GM18519 (cell line): Measurements from ENCODE around the gene BTNL2.
"Not testable (repeated sequence)": the region's sequence is repeated elsewhere in the genome, so short reads cannot be mapped to it uniquely, and the experiment has no call there.

Source experiments
- ATAC-seq: cut with Tn5 transposase; IDR thresholded peaks from one replicate; pipeline ENCODE4 v1.9.1; 2021; ENCODE audit warnings: mild to moderate bottlenecking, moderate library complexity; ENCODE audit not compliant: unreplicated experiment, low FRiP score

BTNL2 gene, protein sequence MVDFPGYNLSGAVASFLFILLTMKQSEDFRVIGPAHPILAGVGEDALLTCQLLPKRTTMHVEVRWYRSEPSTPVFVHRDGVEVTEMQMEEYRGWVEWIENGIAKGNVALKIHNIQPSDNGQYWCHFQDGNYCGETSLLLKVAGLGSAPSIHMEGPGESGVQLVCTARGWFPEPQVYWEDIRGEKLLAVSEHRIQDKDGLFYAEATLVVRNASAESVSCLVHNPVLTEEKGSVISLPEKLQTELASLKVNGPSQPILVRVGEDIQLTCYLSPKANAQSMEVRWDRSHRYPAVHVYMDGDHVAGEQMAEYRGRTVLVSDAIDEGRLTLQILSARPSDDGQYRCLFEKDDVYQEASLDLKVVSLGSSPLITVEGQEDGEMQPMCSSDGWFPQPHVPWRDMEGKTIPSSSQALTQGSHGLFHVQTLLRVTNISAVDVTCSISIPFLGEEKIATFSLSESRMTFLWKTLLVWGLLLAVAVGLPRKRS

DNA sequence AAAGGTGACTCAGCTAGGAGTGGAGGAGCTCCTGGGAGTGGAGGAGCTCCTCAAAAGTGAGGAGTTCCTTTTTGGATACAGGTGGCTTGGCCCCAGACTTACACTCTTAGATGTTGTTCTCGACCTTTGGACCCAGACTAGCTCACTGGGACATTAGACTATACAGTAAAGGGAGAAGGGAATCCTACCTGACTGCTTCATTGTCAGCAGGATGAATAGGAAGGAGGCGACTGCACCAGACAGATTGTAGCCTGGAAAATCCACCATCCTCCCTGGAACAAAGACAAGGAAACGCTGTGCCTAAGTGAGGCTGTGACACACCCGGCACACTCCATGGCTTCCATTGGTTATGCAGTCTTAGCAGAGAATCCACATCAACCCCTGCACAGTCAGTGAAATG lies at the start of gene BTNL2:
Gene BTNL2 (minus strand): TSS at position 325 of the 400 bp plus-strand sequence. CDS start 58 bp downstream, at position 267.
- ATAC-seq, result no peak

DNA sequence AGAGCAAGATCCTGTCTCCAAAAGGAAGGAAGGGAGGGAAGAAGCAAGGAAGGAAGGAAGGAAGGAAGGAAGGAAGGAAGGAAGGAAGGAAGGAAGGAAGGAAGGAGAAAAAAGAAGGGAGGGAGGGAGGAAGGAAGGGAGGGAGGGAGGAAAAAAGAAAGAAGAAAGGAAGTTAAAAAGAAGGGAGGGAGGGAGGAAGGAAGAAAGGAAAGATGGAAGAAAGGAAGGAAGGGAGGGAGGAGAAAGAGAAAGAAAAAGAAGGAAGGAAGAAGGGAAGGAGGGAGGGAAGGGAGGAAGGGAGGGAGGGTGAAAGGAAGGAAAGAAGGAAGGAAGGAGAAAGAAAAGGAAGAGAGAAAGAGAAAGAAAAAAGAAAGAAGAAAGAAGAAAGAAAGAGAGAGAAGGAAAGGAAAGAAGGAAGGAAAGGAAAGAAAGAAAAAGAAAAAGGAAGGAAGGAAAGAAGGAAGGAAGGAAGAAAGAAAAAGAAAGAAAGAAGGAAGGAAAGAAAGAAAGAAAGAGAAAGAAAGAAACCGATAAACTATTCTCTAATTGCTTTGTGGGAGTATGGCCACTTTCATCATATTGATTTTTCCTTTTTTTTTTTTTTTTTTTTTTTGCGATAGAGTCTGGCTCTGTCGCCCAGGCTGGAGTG lies 42.2 kb upstream of the BTNL2 start:
- ATAC-seq, result no peak

DNA sequence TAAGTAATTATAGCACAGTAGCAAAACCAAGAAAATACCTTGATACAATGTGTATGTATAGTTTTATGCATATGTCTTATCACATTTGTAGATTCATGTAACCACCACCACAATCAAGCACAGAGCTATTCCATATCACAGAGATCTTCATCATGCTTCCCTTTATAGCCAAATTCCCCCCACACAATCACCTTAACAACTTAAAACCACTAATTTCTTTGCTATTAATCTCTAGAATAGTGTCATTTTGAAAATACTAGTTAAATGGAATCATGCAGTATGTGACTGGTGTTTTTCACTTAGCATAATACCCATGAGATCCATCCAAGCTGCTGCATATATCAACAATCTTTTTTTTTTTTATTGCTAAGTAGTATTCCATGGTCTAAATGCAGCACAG lies 41.0 kb upstream of the BTNL2 start:
- no peak for ATAC-seq

DNA sequence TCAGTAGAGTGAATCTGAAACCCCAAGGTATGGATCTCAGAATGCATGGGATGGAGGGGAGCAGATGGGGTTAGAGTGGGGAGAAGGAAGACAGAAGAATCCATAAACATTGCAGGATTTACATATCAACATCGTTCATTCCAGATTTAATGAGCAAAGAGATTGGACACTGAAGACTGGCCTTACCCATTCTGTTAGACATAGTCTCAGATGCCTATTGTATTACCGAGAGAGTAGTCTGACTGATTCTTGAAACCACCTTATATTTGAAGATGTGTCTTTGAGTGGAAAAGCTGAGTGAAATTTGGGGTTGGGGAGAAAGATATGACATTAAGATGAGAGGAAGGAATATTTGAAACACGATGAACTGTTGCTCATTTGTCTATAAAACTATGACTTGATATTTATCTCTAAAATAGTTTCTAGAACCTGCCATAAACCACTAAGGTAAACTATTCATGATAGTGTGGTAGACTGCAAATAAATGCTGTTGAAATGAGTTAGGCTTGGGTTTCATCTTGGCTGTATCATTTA lies 38.4 kb upstream of the BTNL2 start:
- no peak for ATAC-seq

DNA sequence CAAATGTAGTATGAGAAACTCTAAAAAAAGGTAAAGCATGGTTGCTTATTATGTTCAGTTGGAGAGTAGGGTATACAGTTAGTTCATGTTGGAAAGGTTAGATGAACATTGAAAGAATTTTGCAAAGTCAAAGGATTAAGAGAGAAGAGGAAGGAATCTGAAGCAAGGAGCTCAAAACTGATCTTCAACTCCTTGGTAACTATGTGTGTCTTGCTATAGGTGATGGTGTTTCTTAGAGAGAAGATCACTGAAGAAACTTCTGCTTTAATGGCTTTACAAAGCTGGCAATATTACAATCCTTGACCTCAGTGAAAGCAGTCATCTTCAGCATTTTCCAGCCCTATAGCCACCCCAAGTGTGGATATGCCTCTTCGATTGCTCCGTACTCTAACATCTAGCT lies 37.5 kb upstream of the BTNL2 start:
- no peak for ATAC-seq

DNA sequence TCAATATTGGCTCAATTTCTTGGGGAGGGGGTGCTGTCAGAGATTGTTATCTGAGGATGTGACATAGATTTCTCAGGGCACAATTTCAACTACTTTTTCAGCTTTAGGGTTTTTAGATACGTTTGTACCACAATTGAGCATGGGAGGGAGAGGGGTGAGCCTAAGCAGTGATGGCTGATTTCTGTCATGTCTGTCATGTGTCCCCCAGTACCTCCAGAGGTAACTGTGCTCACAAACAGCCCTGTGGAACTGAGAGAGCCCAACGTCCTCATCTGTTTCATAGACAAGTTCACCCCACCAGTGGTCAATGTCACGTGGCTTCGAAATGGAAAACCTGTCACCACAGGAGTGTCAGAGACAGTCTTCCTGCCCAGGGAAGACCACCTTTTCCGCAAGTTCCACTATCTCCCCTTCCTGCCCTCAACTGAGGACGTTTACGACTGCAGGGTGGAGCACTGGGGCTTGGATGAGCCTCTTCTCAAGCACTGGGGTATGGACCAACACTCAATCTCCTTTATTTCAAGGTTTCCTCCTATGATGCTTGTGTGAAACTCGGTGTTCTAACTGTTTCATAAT lies 36.1 kb upstream of the BTNL2 start:
- ATAC-seq, result no peak

DNA sequence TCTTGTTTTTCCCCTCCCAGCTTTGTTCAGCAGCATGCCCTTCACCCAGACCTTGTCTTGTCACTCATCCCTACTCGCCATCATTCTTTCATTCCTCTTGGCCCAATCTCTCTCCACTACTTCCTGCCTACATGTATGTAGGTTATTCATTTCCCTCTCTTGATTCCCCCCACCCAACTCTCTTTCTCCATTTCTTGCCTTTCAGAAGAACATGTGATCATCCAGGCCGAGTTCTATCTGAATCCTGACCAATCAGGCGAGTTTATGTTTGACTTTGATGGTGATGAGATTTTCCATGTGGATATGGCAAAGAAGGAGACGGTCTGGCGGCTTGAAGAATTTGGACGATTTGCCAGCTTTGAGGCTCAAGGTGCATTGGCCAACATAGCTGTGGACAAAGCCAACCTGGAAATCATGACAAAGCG lies 35.3 kb upstream of the BTNL2 start:
- ATAC-seq, result no peak

DNA sequence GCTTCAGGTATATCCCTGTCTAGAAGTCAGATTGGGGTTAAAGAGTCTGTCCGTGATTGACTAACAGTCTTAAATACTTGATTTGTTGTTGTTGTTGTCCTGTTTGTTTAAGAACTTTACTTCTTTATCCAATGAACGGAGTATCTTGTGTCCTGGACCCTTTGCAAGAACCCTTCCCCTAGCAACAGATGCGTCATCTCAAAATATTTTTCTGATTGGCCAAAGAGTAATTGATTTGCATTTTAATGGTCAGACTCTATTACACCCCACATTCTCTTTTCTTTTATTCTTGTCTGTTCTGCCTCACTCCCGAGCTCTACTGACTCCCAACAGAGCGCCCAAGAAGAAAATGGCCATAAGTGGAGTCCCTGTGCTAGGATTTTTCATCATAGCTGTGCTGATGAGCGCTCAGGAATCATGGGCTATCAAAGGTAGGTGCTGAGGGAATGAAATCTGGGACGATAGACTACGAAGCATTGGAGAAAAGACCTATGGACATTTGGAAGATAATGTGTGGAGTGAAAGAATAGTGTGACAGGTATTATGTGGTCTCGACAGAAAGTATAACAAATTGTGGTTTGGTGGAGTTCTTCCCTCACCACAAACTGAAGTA lies 32.7 kb upstream of the BTNL2 start, which contains the start of gene HLA-DRA:
Gene HLA-DRA (plus strand): TSS at position 286 of the 613 bp plus-strand sequence. CDS start 64 bp downstream, at position 350.
- no peak for ATAC-seq

DNA sequence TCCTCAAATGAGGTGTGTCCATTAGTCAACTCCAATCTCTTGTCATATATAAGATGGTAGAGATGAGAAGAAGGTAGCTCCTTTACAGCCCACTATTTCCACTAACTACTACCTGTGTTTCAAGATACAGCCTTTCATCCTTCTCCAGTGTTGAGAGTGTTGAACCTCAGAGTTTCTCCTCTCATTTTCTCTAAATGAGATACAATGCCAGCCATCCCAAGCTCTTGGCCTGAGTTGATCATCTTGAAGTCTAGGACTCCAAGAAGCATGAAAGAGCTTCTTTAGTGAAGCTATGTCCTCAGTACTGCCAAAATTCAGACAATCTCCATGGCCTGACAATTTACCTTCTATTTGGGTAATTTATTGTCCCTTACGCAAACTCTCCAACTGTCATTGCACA lies 32.2 kb upstream of the BTNL2 start:
- ATAC-seq, result no peak

DNA sequence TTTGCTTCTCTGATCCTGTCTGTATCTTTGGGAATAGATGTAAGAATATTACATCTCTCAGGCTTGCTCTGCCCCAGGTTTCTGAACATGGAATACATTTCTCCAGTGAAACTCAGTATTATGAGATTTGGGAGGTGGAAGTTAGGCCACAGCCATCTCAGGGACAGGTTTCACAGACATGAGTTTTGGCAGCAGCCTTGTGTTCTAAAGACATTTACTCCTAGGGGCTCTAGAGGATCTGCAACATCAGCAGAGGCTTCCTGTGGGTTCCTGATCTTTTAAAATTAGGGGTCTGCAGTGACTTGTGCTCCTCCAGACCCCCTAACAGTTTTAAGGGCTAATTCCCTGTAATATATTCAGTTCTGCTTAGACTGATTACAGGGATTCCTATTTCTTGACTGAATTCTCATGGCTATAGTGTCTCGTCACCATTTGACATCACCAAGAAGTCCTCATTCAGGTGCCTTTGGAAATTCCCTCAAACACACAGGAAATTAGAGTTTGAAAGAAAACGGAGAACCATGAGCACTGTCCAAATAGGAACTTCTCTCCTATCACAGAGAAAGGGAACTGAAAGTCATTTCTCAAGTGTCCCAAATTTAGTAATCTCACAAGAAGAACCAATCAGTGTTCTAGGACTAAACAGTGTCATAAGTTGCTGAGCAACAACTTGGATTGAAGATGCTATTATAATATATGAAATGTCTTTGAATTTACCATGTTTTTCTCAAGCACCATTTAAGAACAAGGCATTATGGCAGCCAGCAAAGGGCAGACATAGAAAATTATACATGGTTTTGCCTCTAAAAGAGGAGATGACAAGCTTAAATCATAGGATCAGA lies 30.2 kb upstream of the BTNL2 start:
- ATAC-seq, result peak; percentile 59

DNA sequence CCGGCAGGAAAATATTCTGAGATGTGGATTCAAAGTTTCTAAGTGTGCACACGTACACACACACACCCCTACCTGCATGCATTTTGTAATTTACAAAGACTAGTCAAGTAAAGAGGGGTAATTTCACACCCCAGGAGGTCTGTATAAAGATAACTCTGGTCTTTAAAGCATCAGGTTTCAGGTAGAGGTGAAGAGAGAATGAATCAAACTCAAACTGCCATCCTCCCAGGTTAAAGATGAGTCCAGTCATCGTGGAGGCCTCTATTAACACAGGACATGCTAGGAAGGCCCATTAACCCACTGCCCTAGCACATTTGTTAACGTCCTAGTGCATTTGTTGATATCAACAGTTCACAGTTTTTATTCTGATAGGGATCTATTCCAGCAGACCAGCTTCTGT lies 29.2 kb upstream of the BTNL2 start:
- no peak for ATAC-seq

DNA sequence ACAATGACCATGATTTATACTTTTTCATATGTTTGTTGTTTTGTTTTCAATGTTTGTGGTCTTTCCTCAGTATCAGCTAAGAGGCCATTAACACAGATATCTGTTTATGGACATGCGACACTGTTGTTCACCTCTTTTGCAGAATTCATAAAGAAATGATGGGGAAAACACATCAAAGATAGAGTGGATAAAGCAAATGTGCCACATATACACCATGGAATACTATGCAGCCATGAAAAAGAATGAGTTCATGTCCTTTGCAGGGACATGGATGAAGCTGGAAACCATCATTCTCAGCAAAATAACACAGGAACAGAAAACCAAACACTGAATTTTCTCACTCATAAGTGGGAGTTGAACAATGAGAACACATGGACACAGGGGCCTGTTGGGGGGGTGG lies 27.0 kb upstream of the BTNL2 start:
- ATAC-seq, result not testable (repeated sequence)

DNA sequence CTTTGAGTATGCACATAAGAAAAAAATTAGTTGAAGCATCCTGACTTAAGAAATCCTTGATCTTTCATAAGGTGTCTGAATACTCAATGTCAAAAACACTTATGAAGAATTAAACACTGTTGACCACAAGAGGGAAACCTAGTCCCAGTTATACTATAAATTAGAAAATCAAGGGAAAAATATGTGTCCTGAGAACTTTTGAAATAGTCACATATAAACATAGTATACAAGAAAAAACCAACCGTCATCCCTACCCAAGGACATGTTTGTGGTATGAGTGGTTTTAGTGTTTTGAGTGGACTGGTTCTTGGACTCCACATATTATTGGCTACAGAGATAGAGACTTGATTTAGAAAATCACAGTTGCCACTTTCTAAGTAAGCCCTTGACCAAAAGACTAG lies 25.1 kb upstream of the BTNL2 start:
- no peak for ATAC-seq

DNA sequence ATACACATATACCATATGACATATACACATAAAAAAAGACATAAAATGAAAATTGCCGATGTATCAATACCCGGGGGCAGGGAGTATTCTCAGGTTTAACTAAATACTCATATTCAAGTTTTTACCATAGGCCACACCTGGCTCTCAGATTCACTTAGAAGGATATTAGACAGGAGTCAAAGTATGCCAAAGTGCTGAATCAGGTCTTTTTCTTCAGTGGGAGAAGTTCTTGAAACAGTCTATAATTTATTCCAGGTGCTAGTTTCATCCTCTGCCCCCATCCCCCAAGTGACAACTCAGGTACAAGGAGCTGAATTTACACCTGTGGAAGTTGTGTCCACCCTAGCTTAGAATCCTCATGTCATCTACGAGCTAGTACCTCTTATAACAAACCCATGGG lies 24.2 kb upstream of the BTNL2 start:
- no peak for ATAC-seq

DNA sequence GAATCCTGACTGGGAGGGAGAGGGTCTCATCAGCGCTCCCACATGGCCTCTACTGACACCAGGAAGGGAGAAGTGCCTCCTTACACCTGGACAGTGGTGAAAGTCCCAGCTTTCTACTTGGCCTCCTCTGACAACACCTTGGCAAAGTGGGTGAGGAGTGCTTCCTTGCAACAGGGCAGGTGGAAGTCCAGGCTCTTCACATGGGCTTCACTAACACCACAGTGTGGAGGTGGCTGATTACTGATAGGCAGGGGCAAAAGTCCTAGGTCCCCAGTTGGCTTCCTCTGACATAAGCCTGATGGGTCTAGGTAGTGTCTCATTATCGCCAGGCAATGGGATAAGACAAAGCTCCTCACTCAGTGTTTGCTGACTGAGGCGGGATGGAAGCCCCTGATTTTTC lies 23.2 kb upstream of the BTNL2 start:
- ATAC-seq, result no peak

DNA sequence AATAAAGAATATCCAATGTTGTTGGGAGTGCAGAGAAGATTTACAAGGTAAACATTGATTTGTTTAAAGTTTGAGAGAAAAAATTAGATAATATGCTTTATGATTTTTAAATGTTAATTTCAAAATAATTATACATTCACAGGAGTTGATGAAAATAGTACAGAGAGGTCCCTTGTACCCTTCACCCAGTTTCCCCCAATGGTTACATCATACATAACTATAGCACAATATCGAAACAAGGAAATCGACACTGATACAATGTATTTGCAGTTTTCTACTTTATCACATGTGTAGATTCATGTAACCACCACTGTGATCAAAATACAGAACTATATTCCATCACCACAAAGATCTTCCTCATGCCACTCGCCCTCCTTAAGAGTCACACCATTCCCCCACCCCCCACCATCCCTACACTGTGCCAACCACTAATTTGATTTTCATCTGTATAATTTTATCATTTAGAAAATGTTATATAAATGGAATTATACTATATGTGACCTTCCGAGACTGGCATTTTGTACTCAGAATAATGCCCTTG lies 21.0 kb upstream of the BTNL2 start:
- no peak for ATAC-seq

DNA sequence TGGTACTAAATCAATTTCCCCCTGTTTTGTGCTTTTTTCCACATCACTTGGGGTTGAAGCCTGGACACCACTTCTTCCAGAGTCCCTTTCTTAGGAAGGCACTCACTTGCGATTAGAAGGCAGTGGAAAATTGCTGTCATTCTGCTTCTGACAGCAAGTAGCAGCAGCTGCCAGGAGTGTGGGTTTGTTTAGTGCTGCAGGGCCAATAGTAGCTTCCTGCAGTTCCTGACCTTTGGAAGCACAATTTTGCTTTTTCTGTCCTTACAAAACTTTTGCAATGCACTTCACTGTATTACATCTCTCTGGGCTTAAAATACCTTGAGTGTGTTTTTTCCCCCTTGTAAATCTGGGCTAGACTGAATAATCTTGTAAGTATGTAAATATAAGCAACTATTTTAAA lies 20.2 kb upstream of the BTNL2 start:
- ATAC-seq, result no peak

DNA sequence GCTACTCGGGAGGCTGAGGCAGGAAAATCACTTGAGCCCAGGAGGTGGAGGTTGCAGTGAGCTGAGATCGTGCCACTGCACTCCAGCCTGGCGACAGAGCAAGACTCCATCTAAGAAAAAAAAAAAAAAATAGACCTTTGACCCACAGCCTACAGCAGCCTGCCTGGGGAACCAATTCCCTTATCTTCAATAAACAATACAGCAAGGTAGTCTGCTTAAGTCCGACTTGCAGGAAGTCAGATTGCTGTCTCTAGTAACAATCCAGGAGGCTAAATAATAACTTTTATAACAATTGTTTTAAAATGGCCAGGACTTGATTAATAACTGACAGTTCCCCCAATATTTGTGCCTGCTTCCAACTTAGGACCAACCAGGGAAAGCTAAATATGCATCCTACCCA lies 19.4 kb upstream of the BTNL2 start:
- no peak for ATAC-seq

DNA sequence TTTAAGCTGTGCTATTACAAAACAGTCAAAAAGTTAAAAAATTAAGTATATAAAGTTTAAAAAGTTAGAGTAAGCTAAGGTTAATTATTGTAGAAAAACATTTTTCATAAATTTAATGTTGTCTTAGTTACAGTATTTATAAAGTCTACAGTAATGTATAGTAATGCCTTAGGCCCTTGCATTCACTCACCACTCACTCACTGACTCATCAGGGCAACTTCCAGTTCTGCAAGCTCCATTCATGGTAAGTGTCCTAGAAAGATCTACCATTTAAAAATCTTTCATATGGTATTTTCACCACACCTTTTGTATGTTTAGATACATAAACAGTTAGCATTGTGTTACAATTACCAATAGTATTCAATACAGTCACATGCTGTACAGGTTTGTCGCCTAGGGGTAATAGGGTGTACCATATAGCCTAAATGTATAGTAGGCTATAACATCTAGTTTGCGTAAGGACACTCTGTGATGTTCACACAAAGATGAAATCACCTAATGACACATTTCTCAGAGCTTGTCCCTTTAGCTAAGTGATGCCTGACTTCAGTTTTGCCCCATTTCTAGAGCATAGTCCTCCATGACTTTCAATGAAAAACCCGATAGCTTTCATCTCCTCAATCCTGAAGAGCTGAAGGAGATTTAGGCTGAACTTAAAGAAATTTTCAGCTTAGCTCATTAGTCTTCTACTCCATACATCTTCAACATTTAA lies 17.8 kb upstream of the BTNL2 start:
- no peak for ATAC-seq
